Pons (tissue), 1 donor: ENCODE measurements around the gene SCNM1.
"Not testable (repeated sequence)": the region's sequence is repeated elsewhere in the genome, so short reads cannot be mapped to it uniquely, and the experiment has no call there.

Experiments used
- DNase-seq: peaks from one replicate; pipeline ENCODE4 v3.0.0-alpha.2; 2016; ENCODE audit warnings: low spot score

SCNM1 gene

DNA sequence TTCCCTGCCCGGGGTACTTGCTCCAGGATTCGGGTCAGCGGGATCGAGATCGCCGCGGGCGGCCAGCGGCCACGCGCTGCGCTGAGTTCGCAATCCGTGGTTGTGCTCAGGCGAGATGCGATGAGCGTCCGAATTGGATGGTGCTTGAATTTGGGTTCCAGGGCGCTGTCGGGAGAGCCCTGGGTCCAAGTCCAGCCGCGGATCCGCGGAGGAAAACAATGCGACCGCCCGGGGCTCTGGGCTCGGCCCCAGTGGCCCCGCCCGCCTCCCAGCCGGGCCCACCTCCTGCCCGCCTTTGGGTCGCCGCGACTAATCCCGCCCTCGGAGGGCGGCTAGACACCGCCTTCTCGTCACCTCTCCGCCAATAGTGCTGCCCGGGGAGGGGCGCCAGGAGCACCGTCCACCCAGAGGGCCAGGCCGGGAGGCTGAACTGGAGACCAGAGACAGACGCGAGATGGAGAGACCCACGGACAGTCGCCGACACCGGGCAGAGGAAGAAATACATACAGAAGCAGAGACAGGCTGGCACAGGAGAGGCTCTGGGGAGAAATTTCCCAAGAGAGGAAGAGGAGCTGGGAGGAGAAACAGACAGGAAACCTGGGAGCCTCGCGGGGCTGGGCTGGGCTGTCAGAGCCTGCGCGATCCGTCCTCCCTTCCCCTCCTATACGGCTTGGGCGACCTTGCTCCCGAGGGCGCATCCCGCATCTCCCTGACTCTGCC, 19.4 kb upstream of the SCNM1 start, which contains the start of gene SEMA6C:
TSS of gene SEMA6C (minus strand) at position 220 of the 720 bp plus-strand sequence. CDS start 4,010 bp downstream, outside the sequence.
- DNase-seq: peak; percentile 94

GRCh38 chr1:151147132-151147503, 18.8 kb upstream of the SCNM1 start:
- DNase-seq: no peak

DNA sequence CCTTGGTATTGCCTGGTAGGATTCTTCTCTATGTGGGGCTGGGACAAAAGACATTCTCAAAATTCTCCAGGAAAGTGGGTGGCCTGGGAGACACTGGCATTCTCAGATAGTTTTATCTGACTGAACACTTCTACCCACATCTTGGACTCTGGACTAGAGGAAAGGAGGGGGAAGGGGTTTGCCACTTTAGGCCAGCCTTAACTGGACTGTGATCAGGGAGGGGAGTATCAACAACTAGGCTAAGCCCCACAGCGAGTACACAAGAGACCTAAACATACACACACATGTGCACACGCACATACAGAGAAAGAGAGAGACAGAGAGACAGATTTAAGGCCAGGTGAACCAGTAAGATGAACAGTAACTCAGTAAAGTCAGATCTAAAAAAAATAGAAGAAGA, 18.3 kb upstream of the SCNM1 start:
- no peak for DNase-seq

- peak; percentile 58 for DNase-seq
These were observed 9.5 kb upstream of the SCNM1 start, which contains the start of gene TNFAIP8L2 for GRCh38 chr1:151156515-151156819. Gene TNFAIP8L2 (plus strand): TSS chr1:151156649. CDS start chr1:151158698, 2,049 bp downstream.

DNA sequence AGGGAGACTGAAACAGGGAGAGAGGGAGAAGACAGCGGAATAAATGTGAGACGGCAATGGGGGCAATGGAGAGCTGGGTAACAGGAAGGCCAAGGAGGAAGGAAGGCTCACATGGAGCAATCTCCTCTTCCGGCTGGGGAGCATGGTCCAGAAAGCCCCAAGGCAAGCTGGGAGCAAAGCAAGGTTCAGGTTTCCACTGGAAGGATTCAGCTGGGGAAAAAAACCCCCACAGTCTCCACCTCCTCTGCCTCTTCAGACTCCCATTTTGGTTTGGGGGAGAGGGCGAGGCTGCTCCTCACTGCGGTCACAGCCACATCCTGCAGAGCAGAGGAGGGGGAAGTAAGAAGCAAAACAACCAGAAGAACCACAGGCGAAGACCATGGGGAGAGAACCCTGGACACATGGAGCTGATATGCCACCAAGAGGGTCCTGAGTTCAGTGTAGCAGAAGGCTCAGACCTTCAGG, 8.8 kb upstream of the SCNM1 start:
- DNase-seq: no peak

GRCh38 chr1:151158326-151158725, 7.6 kb upstream of the SCNM1 start:
- no peak for DNase-seq

DNA sequence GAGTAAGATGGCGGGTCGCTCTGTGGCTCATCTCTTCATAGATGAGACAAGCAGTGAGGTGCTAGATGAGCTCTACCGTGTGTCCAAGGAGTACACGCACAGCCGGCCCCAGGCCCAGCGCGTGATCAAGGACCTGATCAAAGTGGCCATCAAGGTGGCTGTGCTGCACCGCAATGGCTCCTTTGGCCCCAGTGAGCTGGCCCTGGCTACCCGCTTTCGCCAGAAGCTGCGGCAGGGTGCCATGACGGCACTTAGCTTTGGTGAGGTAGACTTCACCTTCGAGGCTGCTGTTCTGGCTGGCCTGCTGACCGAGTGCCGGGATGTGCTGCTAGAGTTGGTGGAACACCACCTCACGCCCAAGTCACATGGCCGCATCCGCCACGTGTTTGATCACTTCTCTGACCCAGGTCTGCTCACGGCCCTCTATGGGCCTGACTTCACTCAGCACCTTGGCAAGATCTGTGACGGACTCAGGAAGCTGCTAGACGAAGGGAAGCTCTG, 7.1 kb upstream of the SCNM1 start:
- DNase-seq: no peak

- DNase-seq: peak; percentile 54
These were observed 6.6 kb upstream of the SCNM1 start for GRCh38 chr1:151159373-151159772.

DNA sequence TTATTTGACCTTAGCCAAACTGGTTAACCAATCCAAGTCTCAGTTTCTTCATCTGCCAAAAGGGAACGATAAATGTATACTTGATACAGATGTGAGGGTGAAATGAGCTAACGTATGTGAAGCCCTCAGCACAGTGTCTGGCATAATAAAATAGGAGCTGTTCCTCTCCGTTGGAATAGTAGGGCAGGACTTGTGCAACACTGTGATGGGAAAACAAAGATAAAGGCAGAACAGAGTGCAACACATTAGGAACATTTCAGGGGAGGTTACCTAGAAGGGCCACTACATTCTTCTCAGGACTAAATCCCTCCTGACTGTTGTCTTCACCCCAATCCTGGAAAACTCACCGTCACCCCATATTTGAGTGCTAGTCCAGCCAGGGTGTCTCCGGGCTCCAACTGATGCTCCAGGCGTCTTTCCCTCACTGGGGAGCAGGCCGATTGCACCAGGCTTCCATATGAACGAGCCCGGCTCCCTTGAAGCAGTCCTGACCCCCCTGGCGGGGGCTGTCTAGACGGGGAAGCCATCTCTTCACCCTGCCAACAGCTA, 1.1 kb upstream of the SCNM1 start:
- no peak for DNase-seq

DNA sequence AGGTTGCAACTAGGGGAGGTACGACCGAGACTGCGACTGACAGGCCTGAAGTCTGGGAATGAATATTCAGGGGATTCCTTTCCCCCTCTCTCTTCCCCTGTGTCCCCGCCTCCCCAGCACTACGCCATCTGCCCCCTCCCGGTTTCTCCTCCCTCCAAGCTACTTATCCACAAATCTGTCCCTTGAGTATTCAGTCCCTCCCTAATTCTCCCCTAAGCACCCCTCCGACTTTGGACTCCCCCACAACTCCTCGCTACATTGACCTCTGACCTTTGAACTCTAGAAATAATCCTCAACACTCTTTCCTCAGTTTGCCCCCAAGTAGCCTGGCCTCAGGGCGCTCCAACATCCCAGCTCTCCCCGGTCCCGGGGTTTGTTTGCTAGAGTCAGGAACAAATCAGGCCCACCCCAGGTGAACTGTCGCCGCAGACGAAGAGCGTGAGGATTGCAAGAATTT, 635 bp upstream of the SCNM1 start:
- no peak for DNase-seq

DNA sequence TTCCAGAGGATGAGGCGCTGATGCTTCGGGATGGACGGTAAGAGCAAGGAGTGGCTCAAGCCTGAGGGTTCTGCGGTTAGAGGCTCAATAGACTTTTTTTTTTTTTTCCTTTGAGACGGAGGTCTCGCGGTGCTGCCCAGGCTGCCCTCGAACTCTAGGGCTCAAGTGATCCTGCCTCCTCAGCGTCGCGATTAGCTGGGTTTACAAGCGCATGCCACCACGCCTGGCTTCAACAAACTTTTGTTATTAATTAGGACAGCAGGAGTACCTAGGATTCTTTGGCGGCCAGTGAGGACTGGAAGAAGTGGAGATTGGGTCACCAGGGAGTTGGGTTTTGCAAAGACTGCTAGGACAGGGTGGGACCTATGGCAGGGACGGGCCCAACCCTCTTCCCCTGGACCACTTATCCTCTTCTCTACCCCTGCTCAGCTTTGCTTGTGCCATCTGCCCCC, 587 bp downstream of the SCNM1 start:
- DNase-seq: no peak

DNA sequence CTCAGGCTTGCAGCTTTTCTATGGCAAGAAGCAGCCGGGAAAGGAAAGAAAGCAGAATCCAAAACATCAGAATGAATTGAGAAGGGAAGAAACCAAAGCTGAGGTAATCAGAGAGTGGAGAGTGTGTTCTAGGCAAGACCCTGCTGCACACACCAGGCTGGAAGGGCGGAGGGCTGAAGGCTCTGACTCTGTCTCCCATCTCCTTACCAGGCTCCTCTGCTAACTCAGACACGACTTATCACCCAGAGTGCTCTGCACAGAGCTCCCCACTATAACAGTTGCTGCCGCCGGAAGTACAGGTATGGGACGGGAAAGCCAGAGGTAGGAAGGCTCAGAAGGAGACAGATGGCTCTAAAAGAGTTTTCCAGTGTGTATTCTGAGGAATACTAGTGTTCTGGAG, 1.2 kb downstream of the SCNM1 start:
- no peak for DNase-seq

DNA sequence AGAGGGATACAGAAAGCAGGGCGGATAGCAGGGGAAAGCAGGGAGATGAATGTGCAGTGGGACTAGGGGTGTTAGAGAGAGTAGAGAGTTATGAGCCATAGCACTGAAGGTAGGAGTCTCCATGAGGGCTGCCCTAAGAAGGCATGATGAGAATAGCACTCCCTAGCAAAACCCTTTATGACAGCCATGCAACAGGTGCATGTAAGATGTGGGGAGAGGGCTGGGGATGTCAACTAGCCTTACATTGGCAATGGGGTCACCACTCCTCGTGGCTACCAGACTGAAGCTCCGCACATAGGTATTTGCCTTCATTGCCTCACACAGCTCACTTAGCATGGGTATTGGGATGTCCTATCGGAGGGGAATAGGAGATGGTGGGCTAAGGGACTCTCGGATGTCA, 5.2 kb downstream of the SCNM1 start:
- no peak for DNase-seq

GRCh38 chr1:151175041-151175741, 9.2 kb downstream of the SCNM1 start:
- DNase-seq: peak; percentile 94

GRCh38 chr1:151175863-151176262, 9.9 kb downstream of the SCNM1 start, which contains the start of gene TMOD4:
Gene TMOD4 (minus strand): TSS chr1:151175981. CDS start chr1:151174875, 1,106 bp downstream.
- DNase-seq: no peak

- no peak for DNase-seq
These were observed 10.6 kb downstream of the SCNM1 start for GRCh38 chr1:151176514-151177045.

GRCh38 chr1:151184211-151184610, 18.3 kb downstream of the SCNM1 start:
- no peak for DNase-seq

DNA sequence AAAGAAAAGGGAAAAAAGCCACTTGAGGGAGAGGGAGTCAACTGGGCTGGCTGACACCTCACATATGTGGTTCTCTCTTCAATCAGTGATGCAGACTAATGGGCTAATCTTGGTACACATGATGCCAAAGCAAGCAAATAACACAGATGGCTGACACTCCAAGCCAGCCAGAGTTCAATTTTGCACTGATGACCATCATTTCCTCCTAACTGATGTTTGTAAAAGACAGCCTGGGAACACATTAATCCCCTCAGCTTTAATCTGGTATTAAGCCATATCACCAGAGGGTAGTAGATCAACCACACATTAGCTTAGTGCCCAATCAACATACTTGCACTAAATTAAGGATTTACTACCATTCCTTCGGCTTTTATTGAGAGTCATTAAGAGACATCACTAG, 21.3 kb downstream of the SCNM1 start:
- DNase-seq: no peak

GRCh38 chr1:151188667-151189066, 22.7 kb downstream of the SCNM1 start:
- DNase-seq: not testable (repeated sequence)

- peak; percentile 86 for DNase-seq
These were observed 23.9 kb downstream of the SCNM1 start, which contains the start of gene VPS72 for GRCh38 chr1:151189637-151190445. Gene VPS72 (minus strand): TSS chr1:151190197. CDS start chr1:151190121, 76 bp downstream.

- DNase-seq: no peak
These were observed 26.1 kb downstream of the SCNM1 start for GRCh38 chr1:151192047-151192446.
